ENCODE results near the gene LDHAL6A. TPM values are rescaled to one million over a fixed set of nuclear protein-coding genes. Genes with fewer than 3 reads are reported as not detected.

LDHAL6A gene
- total RNA-seq, 2 donors from 2014 or later = not detected

DNA sequence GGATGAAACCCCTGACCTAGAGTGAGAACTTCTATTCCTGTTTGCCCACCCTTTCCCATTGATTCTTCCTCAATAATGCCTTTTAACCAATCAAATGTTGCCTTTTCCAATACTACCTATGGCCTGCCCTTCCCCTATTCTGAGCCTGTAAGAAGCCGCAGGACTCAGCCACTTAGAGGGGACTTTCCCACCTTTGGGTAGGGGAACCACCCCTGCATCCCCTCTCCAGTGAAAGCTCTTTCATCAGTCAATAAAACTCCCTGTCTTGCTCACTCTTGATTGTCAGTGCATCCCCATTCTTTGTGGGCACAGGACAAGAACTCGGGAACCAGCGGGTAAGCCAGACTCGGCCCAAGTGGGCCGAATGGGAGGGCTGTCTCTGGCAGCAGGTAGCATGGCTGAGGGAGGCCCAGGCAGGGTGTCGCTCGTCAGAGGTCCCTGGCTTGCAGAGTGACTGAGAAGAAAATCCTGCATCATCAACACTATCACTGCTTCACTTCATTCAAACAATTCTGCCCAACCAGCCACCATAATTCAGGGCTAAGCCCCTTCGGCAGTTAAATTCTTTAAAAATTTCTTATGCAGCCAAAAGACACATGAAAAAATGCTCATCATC lies 30.4 kb downstream of the LDHAL6A start:
- intact Hi-C loops (cut with DNase I) = no loop called here
- no peak for DNase-seq (ENCODE audit: low spot score)

DNA sequence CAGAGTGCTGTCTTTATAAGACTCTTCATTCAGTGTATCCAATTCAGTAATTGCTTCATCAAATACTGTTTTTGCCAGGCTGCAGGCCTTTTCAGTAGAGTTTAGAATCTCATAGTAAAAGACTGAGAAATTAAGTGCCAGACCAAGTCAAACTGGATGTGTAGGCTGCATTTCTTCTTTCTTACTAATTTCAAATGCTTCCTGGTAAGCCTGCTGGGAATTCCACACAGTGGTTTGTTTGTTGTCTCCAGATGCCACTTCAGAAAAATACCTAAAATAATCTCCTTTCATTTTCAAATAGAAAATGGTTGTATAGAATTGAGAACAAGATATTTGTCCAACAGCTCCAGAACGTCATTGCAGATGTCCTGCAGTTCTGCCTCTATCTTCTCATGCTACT lies 34.7 kb downstream of the LDHAL6A start:
- no peak for DNase-seq (ENCODE audit: low spot score)
- intact Hi-C loops (cut with DNase I) = no loop called here

DNA sequence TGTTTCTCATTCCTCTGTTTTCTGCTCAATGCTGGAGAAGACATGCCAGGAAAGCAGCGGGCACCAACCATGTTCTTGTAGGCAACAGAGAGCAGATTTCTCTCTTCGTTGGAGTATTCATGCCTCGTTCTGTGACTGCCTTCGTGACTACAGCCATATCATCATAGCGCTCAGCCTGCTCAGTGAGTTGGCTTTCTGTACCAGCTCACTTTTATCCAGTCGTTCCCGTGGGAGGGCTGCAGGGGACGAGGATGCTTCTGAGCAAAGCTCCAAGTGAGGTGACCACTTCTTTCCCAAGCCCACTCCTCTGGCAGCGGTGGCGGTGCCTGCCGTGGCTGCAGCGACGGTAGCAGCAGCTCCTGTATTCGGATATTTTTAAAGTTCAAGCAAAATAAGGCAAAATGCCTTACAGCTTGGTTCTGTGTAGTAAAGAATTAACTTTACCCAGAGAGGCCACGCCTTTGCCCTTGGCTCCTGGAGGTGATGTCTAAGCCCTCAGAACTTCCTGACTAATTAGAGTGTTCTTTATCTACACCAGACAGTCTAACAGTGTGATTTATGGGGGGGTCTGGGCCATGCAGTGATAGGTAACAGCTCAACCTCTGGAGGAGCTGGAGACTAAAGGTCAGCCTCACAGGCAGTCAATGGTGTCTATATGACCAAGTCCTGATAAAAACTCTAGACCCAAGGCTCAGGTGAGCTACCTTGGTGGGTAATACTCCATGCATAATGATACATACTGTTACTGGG lies 35.3 kb downstream of the LDHAL6A start:
- DNase-seq (ENCODE audit: low spot score) = no peak
- intact Hi-C loops (cut with DNase I) = no loop called here

DNA sequence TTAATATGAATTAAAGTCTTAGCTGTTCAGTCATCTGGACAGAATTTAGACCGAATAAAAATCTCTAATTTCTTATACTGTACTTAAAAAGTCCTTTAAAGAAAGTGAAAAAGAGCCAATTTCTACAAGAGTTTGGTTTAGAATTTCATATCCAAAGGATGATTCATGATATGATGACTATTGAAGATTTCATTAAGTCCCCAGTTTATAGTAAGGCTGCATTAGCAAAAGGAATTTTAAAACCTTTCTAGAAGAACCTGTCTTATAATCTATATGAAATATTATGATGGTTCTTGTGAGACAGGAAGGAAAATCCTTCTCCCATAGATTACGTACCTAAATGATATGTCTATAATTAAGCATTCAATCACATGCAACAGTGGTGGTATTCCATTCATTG lies 36.3 kb downstream of the LDHAL6A start:
- no peak for DNase-seq (ENCODE audit: low spot score)
- intact Hi-C loops (cut with DNase I) = no loop called here

DNA sequence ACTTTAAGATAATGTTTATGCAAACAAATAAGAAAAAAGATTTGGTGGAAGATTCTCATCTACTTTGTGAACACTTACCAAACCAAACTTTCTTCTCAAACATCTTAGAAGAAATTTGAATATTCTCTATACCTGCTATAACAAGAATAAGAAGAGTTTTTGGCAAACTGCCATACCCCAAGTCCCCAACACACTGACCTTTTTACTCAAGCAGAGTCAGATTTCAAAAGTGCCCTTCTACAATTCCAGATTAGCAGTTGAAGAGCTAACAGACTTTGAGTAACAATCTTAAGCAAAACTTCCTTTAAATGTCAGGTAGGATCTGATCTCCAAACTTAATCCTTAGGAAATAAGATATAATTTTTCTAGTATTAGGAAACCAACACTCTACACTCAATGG lies 37.2 kb downstream of the LDHAL6A start:
- DNase-seq (ENCODE audit: low spot score) = no peak
- intact Hi-C loops (cut with DNase I) = no loop called here

DNA sequence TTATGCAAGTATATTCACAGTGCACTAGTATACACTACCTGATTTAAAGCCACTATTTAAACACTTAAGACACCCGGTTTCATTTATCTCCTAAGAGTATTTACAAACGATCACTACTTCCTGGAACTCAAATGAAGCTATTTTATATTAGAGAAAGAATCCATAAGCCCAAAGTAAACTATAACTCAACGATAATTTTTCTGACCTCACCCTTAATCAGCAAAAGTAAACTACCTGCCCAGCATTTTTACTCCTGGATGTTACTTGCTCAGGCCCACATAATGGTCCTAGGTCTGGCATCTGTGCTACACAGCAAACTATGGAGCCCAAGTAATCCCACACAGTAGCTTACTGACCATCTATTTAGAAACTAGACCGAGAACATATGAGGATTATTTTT lies 37.7 kb downstream of the LDHAL6A start:
- intact Hi-C loops (cut with DNase I) = no loop called here
- no peak for DNase-seq (ENCODE audit: low spot score)

DNA sequence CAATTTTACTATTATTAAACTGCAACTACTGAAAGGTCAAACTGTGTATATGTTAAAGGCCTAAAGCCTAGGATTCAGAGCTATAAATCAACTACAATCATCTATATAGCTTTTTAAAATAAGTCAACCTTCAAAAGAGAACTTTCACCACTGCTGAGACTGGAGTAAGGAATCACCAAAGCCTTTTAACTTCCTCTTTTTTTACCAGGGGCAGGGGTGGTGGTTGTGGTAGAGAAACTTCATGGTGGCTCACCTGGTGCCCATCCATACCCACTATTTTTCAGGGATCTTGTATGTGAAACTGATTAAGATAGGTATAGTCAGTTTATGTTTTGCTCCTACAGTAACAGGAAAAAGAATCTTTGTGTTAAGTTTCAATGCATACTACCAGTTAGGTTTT lies 39.6 kb downstream of the LDHAL6A start:
- no peak for DNase-seq (ENCODE audit: low spot score)
- intact Hi-C loops (cut with DNase I) = no loop called here

DNA sequence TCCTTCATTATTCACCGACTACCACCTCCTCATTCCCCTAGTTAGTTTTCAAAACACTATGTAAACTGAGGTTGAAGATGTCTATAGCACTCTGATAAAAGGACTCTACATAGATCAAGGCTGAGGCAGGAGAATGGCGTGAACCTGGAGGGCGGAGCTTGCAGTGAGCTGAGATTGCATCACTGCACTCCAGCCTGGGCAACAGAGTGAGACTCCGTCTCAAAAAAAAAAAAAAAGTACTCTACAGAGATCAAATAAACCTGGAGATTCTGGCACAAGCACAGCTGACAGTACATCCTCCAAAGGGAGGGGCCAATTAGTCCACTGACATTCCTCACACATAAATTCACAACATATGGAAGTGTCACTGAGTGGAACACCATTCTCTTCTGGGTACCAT lies 40.0 kb downstream of the LDHAL6A start:
- intact Hi-C loops (cut with DNase I) = no loop called here
- DNase-seq (ENCODE audit: low spot score) = no peak

DNA sequence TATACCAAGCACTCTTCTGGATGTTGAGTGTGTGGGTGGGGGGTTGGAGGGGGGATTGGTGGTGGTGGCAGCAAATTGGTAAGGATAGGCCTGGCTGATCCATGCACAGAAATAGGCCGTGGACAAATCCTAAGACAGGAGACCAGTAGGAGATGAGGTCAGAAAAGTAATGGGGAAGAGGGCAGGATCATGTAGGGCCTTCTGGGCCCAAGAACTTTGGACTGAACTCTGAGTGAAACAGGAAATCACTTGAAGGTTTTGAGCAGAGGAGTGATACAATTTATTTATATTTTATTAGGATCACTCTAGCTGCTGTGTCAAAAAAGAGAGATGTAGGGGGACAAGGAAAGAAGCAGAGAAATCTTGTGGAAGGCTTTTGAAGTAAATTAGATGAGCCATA lies 42.4 kb downstream of the LDHAL6A start:
- intact Hi-C loops (cut with DNase I) = no loop called here
- no peak for DNase-seq (ENCODE audit: low spot score)

DNA sequence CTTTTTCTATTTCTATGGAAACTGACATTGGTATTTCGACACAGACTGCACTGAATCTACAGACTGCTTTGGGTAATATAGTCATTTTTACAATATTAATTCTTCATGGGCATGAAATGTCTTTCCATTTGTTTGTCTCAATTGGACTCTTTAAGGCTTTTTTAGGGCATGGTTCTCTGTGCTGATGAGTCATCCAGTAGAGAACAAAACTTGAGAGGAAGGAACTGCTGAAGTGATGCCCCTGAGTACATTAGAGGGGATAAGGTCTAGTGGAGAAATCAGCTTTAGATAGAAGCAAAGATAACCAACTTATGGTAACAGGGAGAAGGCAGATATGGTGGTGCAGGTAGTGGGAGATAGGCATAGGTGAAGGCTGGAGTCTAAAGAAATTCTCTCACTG lies 46.0 kb downstream of the LDHAL6A start:
- no peak for DNase-seq (ENCODE audit: low spot score)
- intact Hi-C loops (cut with DNase I) = no loop called here

DNA sequence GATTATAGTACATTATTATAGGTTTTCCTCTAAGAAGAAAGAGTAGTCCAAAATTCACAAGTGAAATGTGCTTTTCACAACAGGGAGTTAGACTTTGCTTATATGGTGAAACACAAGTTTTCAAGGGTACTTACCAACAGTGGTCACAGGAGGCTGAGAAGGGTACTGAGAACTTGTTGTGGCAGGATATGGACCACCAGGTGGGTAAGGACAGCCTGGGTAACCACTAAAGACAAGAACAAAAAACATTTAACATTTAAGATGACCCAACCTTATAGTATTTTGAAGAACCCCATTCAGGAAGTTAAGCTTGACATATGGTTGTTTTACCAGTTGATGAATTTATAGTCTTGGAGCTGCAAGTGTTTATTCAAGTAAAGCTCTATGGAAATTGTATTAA lies 46.7 kb downstream of the LDHAL6A start:
- DNase-seq (ENCODE audit: low spot score) = no peak
- intact Hi-C loops (cut with DNase I) = no loop called here

DNA sequence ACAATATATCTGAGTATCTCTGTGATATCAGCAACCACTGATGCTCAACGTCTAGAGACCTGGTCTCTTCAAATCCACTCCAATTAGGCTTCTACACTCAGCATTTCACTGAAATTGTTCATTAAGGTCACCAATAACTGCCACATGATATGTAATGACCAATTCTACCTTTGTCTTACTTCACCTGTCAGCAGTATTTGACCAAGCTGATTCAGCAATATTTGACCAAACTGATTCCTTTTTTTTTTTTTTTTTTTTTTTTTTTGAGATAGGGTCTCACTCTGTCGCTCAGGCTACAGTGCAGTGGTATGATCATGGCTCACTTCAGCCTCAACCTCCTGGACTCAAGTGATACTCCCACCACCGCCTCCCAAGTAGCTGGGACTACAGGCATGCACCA lies 65.5 kb downstream of the LDHAL6A start:
- intact Hi-C loops (cut with DNase I) = no loop called here
- no peak for DNase-seq (ENCODE audit: low spot score)

DNA sequence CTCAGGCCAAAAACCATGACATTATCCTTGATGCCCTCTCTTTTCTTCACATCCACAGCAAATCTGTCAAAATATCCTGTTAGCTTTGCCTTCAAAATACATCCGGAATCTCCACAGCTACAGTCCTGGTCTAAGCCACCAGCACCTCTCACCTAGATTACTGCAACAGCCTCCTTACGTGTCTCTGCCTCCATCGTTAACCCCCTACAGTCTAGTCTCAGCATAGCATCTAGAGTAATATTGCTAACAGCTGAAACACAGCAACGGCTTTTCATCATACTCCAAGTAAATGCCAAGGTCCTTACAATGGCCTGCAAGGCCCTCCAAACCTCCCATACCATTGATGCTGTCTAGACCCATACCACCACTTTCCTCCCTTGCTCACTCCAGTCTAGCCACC lies 66.7 kb downstream of the LDHAL6A start:
- DNase-seq (ENCODE audit: low spot score) = no peak
- intact Hi-C loops (cut with DNase I) = no loop called here

DNA sequence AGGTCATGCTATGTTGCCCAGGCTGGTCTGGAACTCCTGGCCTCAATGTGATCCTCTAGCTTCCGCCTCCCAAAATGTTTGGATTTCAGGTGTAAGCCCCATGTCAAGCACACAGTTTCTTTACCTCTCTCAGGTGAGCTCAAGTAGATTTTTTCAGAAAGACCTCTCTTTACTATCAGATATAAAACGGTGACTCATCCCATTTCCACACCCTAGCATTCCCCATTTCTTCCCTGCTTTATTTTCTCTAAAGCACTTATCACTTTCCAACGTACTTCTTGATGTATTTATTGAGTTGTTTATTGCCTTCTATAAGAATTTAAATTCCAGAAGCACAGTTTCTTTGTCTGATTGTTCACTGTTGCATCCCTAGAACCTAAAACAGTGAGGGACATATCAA lies 67.4 kb downstream of the LDHAL6A start:
- no peak for DNase-seq (ENCODE audit: low spot score)
- intact Hi-C loops (cut with DNase I) = no loop called here

DNA sequence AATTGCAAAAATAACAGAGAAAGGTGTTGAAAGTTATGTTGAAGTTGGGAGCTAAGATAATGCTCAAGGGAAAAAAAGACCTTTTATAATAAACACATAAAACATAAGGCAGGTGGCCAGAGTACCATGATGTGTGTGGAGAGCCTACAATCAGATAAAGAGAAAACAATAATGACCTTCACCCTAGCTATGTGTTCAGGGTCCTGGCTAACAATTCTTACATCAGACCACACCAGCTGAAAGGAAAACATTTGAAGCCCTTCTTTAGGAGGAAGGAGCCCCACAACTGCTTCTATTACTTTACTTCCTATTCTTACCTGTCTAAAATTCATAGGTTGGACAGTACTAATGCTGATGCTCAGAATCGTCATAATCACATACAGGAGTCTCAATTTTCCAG lies 68.6 kb downstream of the LDHAL6A start:
- intact Hi-C loops (cut with DNase I) = no loop called here
- no peak for DNase-seq (ENCODE audit: low spot score)

DNA sequence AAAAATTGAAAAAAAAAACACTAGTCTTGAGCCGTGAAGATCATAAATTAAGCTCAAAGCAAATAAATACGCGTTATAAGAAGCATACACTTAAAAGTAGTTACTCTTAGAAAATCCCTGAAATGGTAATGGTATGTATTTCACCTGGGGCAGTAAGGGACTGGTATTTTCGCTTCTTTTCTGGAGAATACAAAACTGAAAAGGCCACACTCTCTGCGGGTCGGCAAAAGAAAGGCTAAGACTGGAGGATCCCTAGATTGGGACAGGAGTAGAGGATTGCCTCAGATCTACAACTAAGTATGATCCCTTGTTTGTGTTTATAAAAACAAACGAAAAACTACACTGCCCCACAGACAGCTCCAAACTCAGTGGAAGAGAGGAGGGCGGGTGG lies 70.5 kb downstream of the LDHAL6A start:
- no peak for DNase-seq (ENCODE audit: low spot score)
- intact Hi-C loops (cut with DNase I) = no loop called here

DNA sequence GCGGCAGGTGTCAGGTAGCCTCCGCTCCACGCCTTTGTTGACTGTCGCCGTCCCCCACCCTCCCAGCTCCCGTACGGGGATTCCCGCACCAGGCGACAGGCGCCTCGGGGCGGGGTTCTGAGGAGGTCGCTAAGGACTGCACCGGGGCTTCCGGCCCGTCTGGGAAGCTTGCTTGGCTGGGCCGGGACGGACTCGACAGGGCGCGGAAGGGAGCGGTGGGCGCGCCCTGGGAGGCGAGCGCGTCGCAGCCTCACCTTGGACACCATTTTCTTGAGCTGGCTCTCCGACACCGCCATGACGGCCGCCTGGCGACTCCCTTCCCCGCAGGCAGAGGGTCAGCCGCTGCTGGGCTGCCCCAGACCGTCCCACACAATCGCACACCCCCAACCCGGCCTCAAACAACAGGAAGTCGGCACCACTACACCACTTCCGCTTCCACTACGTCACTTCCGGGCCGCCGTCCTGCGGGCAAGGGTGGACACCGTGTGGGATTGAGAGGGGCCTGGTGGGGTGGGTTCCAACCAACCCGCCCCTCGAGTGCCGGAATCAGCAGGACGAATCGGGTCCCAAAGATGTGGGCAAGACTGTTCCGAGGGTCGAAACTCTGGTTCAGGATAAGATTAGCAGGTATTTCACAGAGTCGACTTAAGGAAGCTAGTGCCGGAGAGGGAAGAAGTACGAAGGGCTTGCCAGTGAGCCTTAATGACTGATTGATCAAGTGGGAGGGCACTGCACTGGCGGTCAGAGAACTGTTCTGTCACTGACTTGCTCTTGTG lies 71.1 kb downstream of the LDHAL6A start, which contains the start of gene TSG101:
TSG101 (minus strand) TSS at position 422 of the 776 bp plus-strand sequence; CDS start at position 296, 126 bp downstream.
- peak; percentile 99 for DNase-seq (ENCODE audit: low spot score)
- intact Hi-C loops (cut with DNase I) = no loop called here

DNA sequence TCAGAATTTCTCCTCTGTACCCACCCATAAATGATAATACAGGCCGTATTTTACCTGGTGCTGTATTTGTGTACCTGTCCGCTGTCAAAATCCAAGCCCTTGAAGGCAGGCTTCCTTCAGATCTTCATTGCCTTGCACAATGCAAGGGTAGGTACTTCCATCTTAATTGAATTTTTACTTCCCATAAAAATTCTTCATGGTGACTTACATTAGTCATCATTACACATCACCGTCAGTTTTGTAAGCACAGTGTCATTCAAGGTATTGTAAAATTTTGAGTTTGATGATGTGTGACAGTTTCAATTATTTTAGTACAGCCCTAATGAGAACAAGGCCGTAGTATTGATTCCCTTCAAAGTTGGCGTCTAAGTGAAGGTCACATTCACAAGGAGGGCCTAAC lies 71.9 kb downstream of the LDHAL6A start:
- intact Hi-C loops (cut with DNase I) = no loop called here

More for the DNA sequence above, 71.9 kb downstream of the LDHAL6A start:
- no peak for DNase-seq (ENCODE audit: low spot score)
